ENCODE results near the gene LSAMP. TPM values are rescaled to one million over a fixed set of nuclear protein-coding genes. Genes with fewer than 3 reads are reported as not detected.

LSAMP gene
- total and polyA plus RNA-seq, 9 of the 15 experiments (the other 6 are each of a cell fraction or from before 2014, with no cell fraction given): 0.09 to 0.11 TPM; not detected in 7

GRCh38 chr3:115848641-115849040, 596.6 kb downstream of the LSAMP start:
- WGBS (ENCODE audit: insufficient coverage, low coverage, missing lambda C conversion rate): no CpG with 5 or more reads among the region's 1 CpG

DNA sequence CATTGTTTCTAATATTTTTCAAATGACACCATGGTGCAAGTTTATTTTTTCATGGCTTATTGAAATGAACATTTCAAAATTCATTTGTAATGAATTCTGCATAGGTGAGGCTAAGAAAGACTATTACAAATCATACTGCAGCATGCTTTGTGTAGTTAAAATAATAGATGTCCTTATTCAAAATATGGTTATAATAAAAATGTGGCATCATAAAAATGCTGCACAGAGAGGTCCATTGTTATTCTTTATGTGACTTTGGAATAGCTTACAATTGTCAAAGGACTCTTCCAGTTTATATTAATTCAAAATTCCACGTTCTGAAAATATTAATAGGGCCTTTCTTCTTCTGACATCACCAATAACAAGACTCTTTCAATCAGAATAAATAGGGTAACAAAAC, 599.3 kb downstream of the LSAMP start:
- Histone ChIP-seq H3K4me2 (ENCODE audit: insufficient read depth, low read length) (no peak overlapping the region), H2AFZ (ENCODE audit: low read depth, low read length) (no peak overlapping the region), H3K36me3 (ENCODE audit: control insufficient read depth, insufficient read depth, low read length) (no peaks in the 10 kb centered on the region), H3K79me2 (ENCODE audit: control insufficient read depth, insufficient read depth, low read length) (no peaks in the 10 kb centered on the region), H3K4me1 (replicated peaks in 1 of 2; ENCODE audit: control insufficient read depth in 2 of 2, insufficient read depth in 2 of 2, low read length in 2 of 2) (no peaks in the 10 kb centered on the region), H3K4me3 (no peak overlapping the region), H3K27me3 (ENCODE audit: control insufficient read depth in 2 of 2, insufficient read depth in 2 of 2, low read length in 2 of 2) (no peaks in the 10 kb centered on the region), H3K9me3 (replicated peaks; ENCODE audit: control insufficient read depth, insufficient read depth, low read depth, low read length) (no peaks in the 10 kb centered on the region), H3K9ac (ENCODE audit: insufficient read depth in 1 of 2, low read depth in 2 of 2, low read length in 2 of 2) (no peak overlapping the region), H3K9me1 (ENCODE audit: control insufficient read depth, insufficient read depth, low read length) (no peaks in the 10 kb centered on the region), H3K27ac (ENCODE audit: extremely low read depth, low read depth, low read length) (no peak overlapping the region), H4K20me1 (replicated peaks; ENCODE audit: control insufficient read depth, insufficient read depth, low read length) (no peaks in the 10 kb centered on the region)
- DNase-seq (ENCODE audit: extremely low read depth in 1 of 4, low spot score in 3 of 4) (no peak), ATAC-seq (no peak), FAIRE-seq (no peak)
- POLR2A ChIA-PET: no interaction called here
- in situ Hi-C loops (cut with MboI): no loop called here
- intact Hi-C loops (cut with micrococcal nuclease): no loop called here
- no TSS peak for BruUV-seq (replicated peaks)
- CTCF ChIA-PET (ENCODE audit: low intra/inter-chr PET ratio): no interaction called here
- WGBS (ENCODE audit: insufficient coverage, low coverage, missing lambda C conversion rate): 0% methylated on average over 1 of the region's 1 CpG
- no peak for TF ChIP-seq MAFK (IDR thresholded peaks at IDR 0.05; ENCODE audit: low read length)
- TF ChIP-seq SPI1 (IDR thresholded peaks at IDR 0.05; ENCODE audit: borderline replicate concordance, low read depth, low read length): no peak
- TF ChIP-seq ZNF197 (CRISPR knock-in tag; IDR thresholded peaks at IDR 0.05; ENCODE audit: low read depth): no peak
- TF ChIP-seq, protein P1, sequence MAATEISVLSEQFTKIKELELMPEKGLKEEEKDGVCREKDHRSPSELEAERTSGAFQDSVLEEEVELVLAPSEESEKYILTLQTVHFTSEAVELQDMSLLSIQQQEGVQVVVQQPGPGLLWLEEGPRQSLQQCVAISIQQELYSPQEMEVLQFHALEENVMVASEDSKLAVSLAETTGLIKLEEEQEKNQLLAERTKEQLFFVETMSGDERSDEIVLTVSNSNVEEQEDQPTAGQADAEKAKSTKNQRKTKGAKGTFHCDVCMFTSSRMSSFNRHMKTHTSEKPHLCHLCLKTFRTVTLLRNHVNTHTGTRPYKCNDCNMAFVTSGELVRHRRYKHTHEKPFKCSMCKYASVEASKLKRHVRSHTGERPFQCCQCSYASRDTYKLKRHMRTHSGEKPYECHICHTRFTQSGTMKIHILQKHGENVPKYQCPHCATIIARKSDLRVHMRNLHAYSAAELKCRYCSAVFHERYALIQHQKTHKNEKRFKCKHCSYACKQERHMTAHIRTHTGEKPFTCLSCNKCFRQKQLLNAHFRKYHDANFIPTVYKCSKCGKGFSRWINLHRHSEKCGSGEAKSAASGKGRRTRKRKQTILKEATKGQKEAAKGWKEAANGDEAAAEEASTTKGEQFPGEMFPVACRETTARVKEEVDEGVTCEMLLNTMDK (IDR thresholded peaks at IDR 0.05; ENCODE audit: borderline replicate concordance, insufficient read depth, low read depth, low read length, poor library complexity, severe bottlenecking): no peak
- TF ChIP-seq, protein P2, sequence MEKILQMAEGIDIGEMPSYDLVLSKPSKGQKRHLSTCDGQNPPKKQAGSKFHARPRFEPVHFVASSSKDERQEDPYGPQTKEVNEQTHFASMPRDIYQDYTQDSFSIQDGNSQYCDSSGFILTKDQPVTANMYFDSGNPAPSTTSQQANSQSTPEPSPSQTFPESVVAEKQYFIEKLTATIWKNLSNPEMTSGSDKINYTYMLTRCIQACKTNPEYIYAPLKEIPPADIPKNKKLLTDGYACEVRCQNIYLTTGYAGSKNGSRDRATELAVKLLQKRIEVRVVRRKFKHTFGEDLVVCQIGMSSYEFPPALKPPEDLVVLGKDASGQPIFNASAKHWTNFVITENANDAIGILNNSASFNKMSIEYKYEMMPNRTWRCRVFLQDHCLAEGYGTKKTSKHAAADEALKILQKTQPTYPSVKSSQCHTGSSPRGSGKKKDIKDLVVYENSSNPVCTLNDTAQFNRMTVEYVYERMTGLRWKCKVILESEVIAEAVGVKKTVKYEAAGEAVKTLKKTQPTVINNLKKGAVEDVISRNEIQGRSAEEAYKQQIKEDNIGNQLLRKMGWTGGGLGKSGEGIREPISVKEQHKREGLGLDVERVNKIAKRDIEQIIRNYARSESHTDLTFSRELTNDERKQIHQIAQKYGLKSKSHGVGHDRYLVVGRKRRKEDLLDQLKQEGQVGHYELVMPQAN (IDR thresholded peaks at IDR 0.05; ENCODE audit: borderline replicate concordance): no peak
- TF ChIP-seq JUN (IDR thresholded peaks at IDR 0.05; ENCODE audit: borderline replicate concordance, low read depth, low read length): no peak
- no peak for TF ChIP-seq JUN (CRISPR knock-in tag; IDR thresholded peaks at IDR 0.05; ENCODE audit: borderline replicate concordance)
- TF ChIP-seq ATF1 (CRISPR knock-in tag; IDR thresholded peaks at IDR 0.05): no peak
- TF ChIP-seq ATF1 (tag; IDR thresholded peaks at IDR 0.05): no peak

More at GRCh38 chr3:115848641-115849040, 596.6 kb downstream of the LSAMP start:
- no peaks in the 10 kb centered on the region for H3K9me1 ChIP-seq (ENCODE audit: control insufficient read depth, insufficient read depth, low read length)
- no peaks in the 10 kb centered on the region for H3K36me3 ChIP-seq (ENCODE audit: control insufficient read depth, insufficient read depth, low read length)
- FAIRE-seq: no peak
- intact Hi-C loops (cut with micrococcal nuclease): no loop called here
- TF ChIP-seq PYGO2 (tag; IDR thresholded peaks at IDR 0.05) (no peak), MTA2 (IDR thresholded peaks at IDR 0.05; ENCODE audit: low read depth) (no peak), THAP7 (CRISPR knock-in tag; IDR thresholded peaks at IDR 0.05) (no peak), POLR3G (IDR thresholded peaks at IDR 0.05; ENCODE audit: extremely low read depth, insufficient read length, insufficient replicate concordance) (no peak), TFAM (CRISPR knock-in tag; conservative IDR thresholded peaks at IDR 0.05) (no peak), ZNF76 (CRISPR knock-in tag; IDR thresholded peaks at IDR 0.05; ENCODE audit: borderline replicate concordance) (no peak)
- in situ Hi-C loops (cut with MboI): no loop called here
- DNase-seq (ENCODE audit: extremely low read depth in 1 of 4, low spot score in 3 of 4): no peak
- H3K4me1 ChIP-seq (replicated peaks in 1 of 2; ENCODE audit: control insufficient read depth in 2 of 2, insufficient read depth in 2 of 2, low read length in 2 of 2): no peaks in the 10 kb centered on the region
- no peaks in the 10 kb centered on the region for H3K27me3 ChIP-seq (ENCODE audit: control insufficient read depth in 2 of 2, insufficient read depth in 2 of 2, low read length in 2 of 2)
- no peaks in the 10 kb centered on the region for H3K9me3 ChIP-seq (replicated peaks; ENCODE audit: control insufficient read depth, insufficient read depth, low read depth, low read length)
- H2AFZ ChIP-seq (ENCODE audit: low read depth, low read length): no peak overlapping the region
- no peak overlapping the region for H3K4me3 ChIP-seq
- POLR2A ChIA-PET: no interaction called here
- no peaks in the 10 kb centered on the region for H3K79me2 ChIP-seq (ENCODE audit: control insufficient read depth, insufficient read depth, low read length)
- BruUV-seq (replicated peaks): no TSS peak
- no peak overlapping the region for H3K4me2 ChIP-seq (ENCODE audit: insufficient read depth, low read length)
- no peak for ATAC-seq
- CTCF ChIA-PET (ENCODE audit: low intra/inter-chr PET ratio): no interaction called here
- no peak overlapping the region for H3K27ac ChIP-seq (ENCODE audit: extremely low read depth, low read depth, low read length)
- H3K9ac ChIP-seq (ENCODE audit: insufficient read depth in 1 of 2, low read depth in 2 of 2, low read length in 2 of 2): no peak overlapping the region
- no peaks in the 10 kb centered on the region for H4K20me1 ChIP-seq (replicated peaks; ENCODE audit: control insufficient read depth, insufficient read depth, low read length)
